IMR-90 (cell line): ENCODE measurements around the gene DGKE. TPM values are rescaled to one million over a fixed set of nuclear protein-coding genes. Genes with fewer than 3 reads are reported as not detected.

Source experiments
- ATAC-seq: fragments of 200-7000 bp; cut with Tn5 transposase; 2 replicates; pipeline ENCODE4 v1.9.1; 2020; ENCODE audit warnings: low read depth, mild to moderate bottlenecking, moderate library complexity
- BruUV-seq: library from RNA; stranded (reverse); fragments of 400-500 nt; replicated peaks from 2 replicates; lab custom pipeline; 2021; lab: Mats Ljungman, UMichigan
- CTCF ChIA-PET: fragments of 300-600 bp; formaldehyde crosslinking; extraction: SDS; loops from one replicate; lab custom pipeline; 2021; ENCODE audit warnings: antibody characterized with exemption; lab: Yijun Ruan, JAX
- POLR2A ChIA-PET: fragments of 300-600 bp; sonication (Branson Sonifier 250); formaldehyde crosslinking; loops from one replicate; lab custom pipeline; 2022; ENCODE audit warnings: antibody characterized with exemption; ENCODE audit not compliant: unreplicated experiment; lab: Charles Lee
- DNase-seq: peaks from one replicate; pipeline ENCODE4 v3.0.0; 2013
- H2AFZ ChIP-seq: replicated peaks from 2 replicates; pipeline ENCODE3; 2013; ENCODE audit warnings: low read length, mild to moderate bottlenecking; ENCODE audit not compliant: poor library complexity
- H2AK5ac ChIP-seq: 2 replicates; pipeline ENCODE4 v1.6.1; 2013; ENCODE audit warnings: low read depth, low read length, inconsistent platforms
- H2AK9ac ChIP-seq: replicated peaks from 2 replicates; pipeline ENCODE3; 2013; ENCODE audit warnings: mild to moderate bottlenecking, low read depth, low read length, moderate library complexity; ENCODE audit not compliant: poor library complexity
- H2BK120ac ChIP-seq: 2 replicates; pipeline ENCODE4 v1.6.1; 2013; ENCODE audit warnings: low read depth, low read length, inconsistent platforms
- H2BK15ac ChIP-seq: 3 replicates; pipeline ENCODE4 v1.6.1; 2013; ENCODE audit warnings: low read depth, low read length, inconsistent platforms
- H2BK20ac ChIP-seq: 2 replicates; pipeline ENCODE4 v1.6.1; 2013; ENCODE audit warnings: low read depth, mild to moderate bottlenecking, inconsistent platforms, low read length, moderate library complexity
- H2BK5ac ChIP-seq: 2 replicates; pipeline ENCODE4 v1.6.1; 2013; ENCODE audit warnings: mild to moderate bottlenecking, low read depth, low read length, inconsistent platforms; ENCODE audit not compliant: poor library complexity, severe bottlenecking
- H3K14ac ChIP-seq: replicated peaks from 2 replicates; pipeline ENCODE4 v1.6.1; 2013; ENCODE audit warnings: low read depth, low read length, inconsistent platforms
- H3K18ac ChIP-seq: 2 replicates; pipeline ENCODE4 v1.6.1; 2013; ENCODE audit warnings: low read depth, low read length, control low read depth
- H3K23ac ChIP-seq: 2 replicates; pipeline ENCODE4 v1.6.1; 2013; ENCODE audit warnings: low read depth, low read length, inconsistent platforms
- H3K27ac ChIP-seq: 2 replicates; pipeline ENCODE4 v1.5.1; 2013; ENCODE audit warnings: mild to moderate bottlenecking, control low read depth, low read length; ENCODE audit not compliant: insufficient read depth
- H3K27me3 ChIP-seq: 2 replicates; pipeline ENCODE4 v1.6.1; 2013; ENCODE audit warnings: low read length; ENCODE audit not compliant: control insufficient read depth, insufficient read depth
- H3K36me3 ChIP-seq: 2 replicates; pipeline ENCODE4 v1.6.1; 2013; ENCODE audit warnings: low read length, mixed read lengths; ENCODE audit not compliant: control insufficient read depth, insufficient read depth
- H3K4ac ChIP-seq: 2 replicates; pipeline ENCODE4 v1.6.1; 2013; ENCODE audit warnings: low read depth, low read length, inconsistent platforms
- H3K4me1 ChIP-seq: 2 replicates; pipeline ENCODE4 v1.6.1; 2013; ENCODE audit warnings: low read length, mixed read lengths; ENCODE audit not compliant: control insufficient read depth, insufficient read depth
- H3K4me2 ChIP-seq: 2 replicates; pipeline ENCODE4 v1.6.1; 2013; ENCODE audit warnings: low read depth, mild to moderate bottlenecking, control low read depth, low read length, moderate library complexity
- H3K4me3 ChIP-seq: 2 replicates; pipeline ENCODE4 v1.5.1; 2013; ENCODE audit warnings: low read depth, mild to moderate bottlenecking, control low read depth, low read length, moderate library complexity; ENCODE audit not compliant: insufficient read depth
- H3K56ac ChIP-seq: 2 replicates; pipeline ENCODE4 v1.6.1; 2013; ENCODE audit warnings: low read length, inconsistent platforms; ENCODE audit not compliant: insufficient read depth; ENCODE audit errors: extremely low read depth
- H3K79me1 ChIP-seq, 2 experiments: 2 replicates each; pipeline ENCODE4 v1.6.1; 2013; ENCODE audit warnings: low read length in 2 of 2, inconsistent platforms in 1 of 2, low read depth in 1 of 2
- H3K9ac ChIP-seq: 2 replicates; pipeline ENCODE4 v1.6.1; 2013; ENCODE audit warnings: low read depth, low read length, control low read depth
- H3K9me1 ChIP-seq: 2 replicates; pipeline ENCODE4 v1.6.1; 2013; ENCODE audit warnings: low read length, inconsistent platforms; ENCODE audit not compliant: insufficient read depth
- H3K9me3 ChIP-seq: 2 replicates; pipeline ENCODE4 v1.6.1; 2013; ENCODE audit warnings: low read length; ENCODE audit not compliant: control insufficient read depth, insufficient read depth
- H4K20me1 ChIP-seq: 2 replicates; pipeline ENCODE4 v1.6.1; 2013; ENCODE audit warnings: low read length, inconsistent platforms; ENCODE audit not compliant: insufficient read depth
- H4K5ac ChIP-seq: 2 replicates; pipeline ENCODE4 v1.6.1; 2013; ENCODE audit warnings: mild to moderate bottlenecking, low read depth, low read length, control low read depth
- H4K8ac ChIP-seq, 2 experiments: 2 replicates each; pipeline ENCODE4 v1.6.1; 2013; ENCODE audit warnings: low read depth in 2 of 2, low read length in 2 of 2, control low read depth in 1 of 2, inconsistent platforms in 1 of 2
- H4K91ac ChIP-seq: 2 replicates; pipeline ENCODE4 v1.6.1; 2013; ENCODE audit warnings: low read depth, low read length, inconsistent platforms; ENCODE audit not compliant: insufficient read depth
- BHLHE40 ChIP-seq: fragments of 150-350 bp; IDR thresholded peaks from 2 replicates; pipeline ENCODE4 v1.6.1; 2016; ENCODE audit warnings: mild to moderate bottlenecking, low read depth, low read length
- CEBPB ChIP-seq: IDR thresholded peaks from 2 replicates; pipeline ENCODE4 v1.6.1; 2012; ENCODE audit warnings: low read depth, low read length, improper control_type of control experiment
- CHD1 ChIP-seq: IDR thresholded peaks from 2 replicates; pipeline ENCODE4 v1.6.1; 2012; ENCODE audit warnings: low read depth, low read length, improper control_type of control experiment
- ELK1 ChIP-seq: fragments of 150-350 bp; IDR thresholded peaks from 2 replicates; pipeline ENCODE4 v1.6.1; 2016; ENCODE audit warnings: low read depth, mild to moderate bottlenecking, low read length, moderate library complexity, borderline replicate concordance
- FOS ChIP-seq: fragments of 150-350 bp; IDR thresholded peaks from 2 replicates; pipeline ENCODE4 v1.6.1; 2016; ENCODE audit warnings: low read depth, low read length
- MAFK ChIP-seq: IDR thresholded peaks from 2 replicates; pipeline ENCODE4 v1.6.1; 2012; ENCODE audit warnings: low read depth, low read length, improper control_type of control experiment
- MAZ ChIP-seq: IDR thresholded peaks from 2 replicates; pipeline ENCODE4 v1.6.1; 2012; ENCODE audit warnings: low read depth, mild to moderate bottlenecking, low read length, improper control_type of control experiment, moderate library complexity, borderline replicate concordance
- NFE2L2 ChIP-seq: fragments of 150-350 bp; IDR thresholded peaks from 2 replicates; pipeline ENCODE4 v1.6.1; 2016; ENCODE audit warnings: low read depth, mild to moderate bottlenecking, low read length
- RAD21 ChIP-seq: IDR thresholded peaks from 2 replicates; pipeline ENCODE4 v1.6.1; 2012; ENCODE audit warnings: low read length, improper control_type of control experiment
- RCOR1 ChIP-seq: IDR thresholded peaks from 2 replicates; pipeline ENCODE4 v1.6.1; 2012; ENCODE audit warnings: mild to moderate bottlenecking, low read length, improper control_type of control experiment; ENCODE audit not compliant: insufficient replicate concordance
- WGBS, 2 experiments: methylation state at CpG; one replicate each; pipeline versions ENCODE4 v1.1.5 to v1.1.7; 2013; ENCODE audit warnings: missing lambda C conversion rate in 2 of 2; ENCODE audit not compliant: insufficient read length in 1 of 2; ENCODE audit errors: extremely low coverage in 2 of 2; 5-methylcytosine and 5-hydroxymethylcytosine counted together
- dilution Hi-C: fragments of 300-500 bp; cut with HindIII; formaldehyde crosslinking; loops from one replicate; pipeline ENCODE4 v1.14.3; 2018; ENCODE audit warnings: low sequenced_read_pairs; ENCODE audit not compliant: unreplicated experiment
- in situ Hi-C: fragments of 300-500 bp; cut with MboI; formaldehyde crosslinking; loops from 3 replicates; pipeline ENCODE4 v1.14.3; 2019; ENCODE audit warnings: low sequenced_read_pairs, inconsistent platforms, mixed read lengths
- intact Hi-C: fragments of 100-400 bp; cut with micrococcal nuclease; formaldehyde crosslinking; loops from 2 replicates; pipeline ENCODE4 v1.10.0; 2022
- polyA plus RNA-seq, 3 experiments: library from polyadenylated mRNA; depleted of rRNA; stranded (reverse); fragments of >200 nt; gene quantifications; 2 replicates each; pipeline ENCODE4 v1.2.3, GENCODE V29; 2012; ENCODE audit warnings: low replicate concordance in 1 of 3
- total RNA-seq: library from RNA; depleted of rRNA; stranded (reverse); fragments of >200 nt; gene quantifications from 2 replicates; pipeline ENCODE4 v1.2.3, GENCODE V29; 2012
- TF ChIP-seq, protein P1 (sequence below): fragments of 150-350 bp; IDR thresholded peaks from 2 replicates; pipeline ENCODE4 v1.6.1; 2017; ENCODE audit warnings: mild to moderate bottlenecking, antibody characterized with exemption, low read length, low read depth

Gene DGKE
- total and polyA plus RNA-seq, 2 of the 4 experiments (the other 2 are of a cell fraction), result 3.9 to 5.0 TPM

DNA sequence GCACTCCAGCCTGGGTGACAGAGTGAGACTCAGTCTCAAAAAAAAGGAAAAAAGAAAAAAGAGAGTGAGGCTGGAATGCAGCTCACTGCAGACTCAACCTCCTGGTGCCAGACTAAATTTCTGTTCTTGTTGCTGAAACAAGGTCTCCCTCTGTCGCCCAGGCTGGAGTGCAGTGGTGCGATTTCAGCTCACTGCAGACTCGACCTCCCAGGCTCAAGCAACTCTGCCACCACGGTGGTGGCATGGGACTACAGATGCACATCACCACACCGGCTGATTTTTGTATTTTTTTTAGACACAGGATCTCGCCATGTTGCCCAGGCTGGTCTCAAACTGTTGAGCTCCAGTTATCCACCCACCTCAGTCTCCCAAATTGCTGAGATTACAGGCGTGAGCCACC lies 45.3 kb downstream of the DGKE start:
- no peak for DNase-seq
- CTCF ChIA-PET, result no interaction called here
- no peaks in the 10 kb centered on the region for H3K27me3 ChIP-seq

More for the DNA sequence above, 45.3 kb downstream of the DGKE start:
- H3K9me1 ChIP-seq, result peaks cover 5% of the 10 kb centered on the region; the same call in 1 of the 2 replicates
- no peak overlapping the region for H3K4me2 ChIP-seq
- no peak overlapping the region for H3K4me3 ChIP-seq
- BruUV-seq, result no TSS peak
- TF ChIP-seq RCOR1 (no peak), FOS (no peak), MAZ (no peak), CHD1 (no peak), ELK1 (no peak), CEBPB (no peak), RAD21 (no peak), MAFK (no peak), BHLHE40 (no peak), NFE2L2 (no peak)
- TF ChIP-seq, protein P1, sequence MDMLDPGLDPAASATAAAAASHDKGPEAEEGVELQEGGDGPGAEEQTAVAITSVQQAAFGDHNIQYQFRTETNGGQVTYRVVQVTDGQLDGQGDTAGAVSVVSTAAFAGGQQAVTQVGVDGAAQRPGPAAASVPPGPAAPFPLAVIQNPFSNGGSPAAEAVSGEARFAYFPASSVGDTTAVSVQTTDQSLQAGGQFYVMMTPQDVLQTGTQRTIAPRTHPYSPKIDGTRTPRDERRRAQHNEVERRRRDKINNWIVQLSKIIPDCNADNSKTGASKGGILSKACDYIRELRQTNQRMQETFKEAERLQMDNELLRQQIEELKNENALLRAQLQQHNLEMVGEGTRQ, result no peak
- no peak overlapping the region for H2BK15ac ChIP-seq
- in situ Hi-C loops, result no loop called here
- POLR2A ChIA-PET, result no interaction called here
- no peak overlapping the region for H4K91ac ChIP-seq
- H3K79me1 ChIP-seq, result no peaks in the 10 kb centered on the region
- no peak overlapping the region for H3K14ac ChIP-seq
- no peak overlapping the region for H2BK20ac ChIP-seq
- intact Hi-C loops, result no loop called here
- dilution Hi-C loops, result no loop called here
- H3K18ac ChIP-seq, result no peak overlapping the region
- no peak overlapping the region for H3K9ac ChIP-seq
- no peak overlapping the region for H4K8ac ChIP-seq
- H3K4ac ChIP-seq, result no peak overlapping the region
- WGBS, 2 experiments, result 96% methylated on average over 4 of the region's 7 CpGs; no CpG with 5 or more reads in 1 of the 2 experiments
- H2AK9ac ChIP-seq, result no peak overlapping the region
- H3K36me3 ChIP-seq, result no peaks in the 10 kb centered on the region
- no peak overlapping the region for H2BK120ac ChIP-seq
- no peak overlapping the region for H2AK5ac ChIP-seq
- H2AFZ ChIP-seq, result no peak overlapping the region
- no peaks in the 10 kb centered on the region for H4K20me1 ChIP-seq
- no peak overlapping the region for H2BK5ac ChIP-seq
- H3K4me1 ChIP-seq, result no peaks in the 10 kb centered on the region
- H3K27ac ChIP-seq, result no peak overlapping the region
- H3K9me3 ChIP-seq, result no peaks in the 10 kb centered on the region
- ATAC-seq, result no peak
- no peak overlapping the region for H3K23ac ChIP-seq
- no peak overlapping the region for H4K5ac ChIP-seq
- no peak overlapping the region for H3K56ac ChIP-seq
